SIG-M5 treated with dmso at 0.1 percent for 504 hours (cell line): ENCODE results near the gene CD2.
A peak's percentile ranks its signal among the peaks of the same experiment; 100 is the strongest.

Experiments used
- DNase-seq: peaks from one replicate; lab custom pipeline; 2025; ENCODE audit not compliant: unreplicated experiment; lab: John Stamatoyannopoulos, UW

CD2 gene

DNA sequence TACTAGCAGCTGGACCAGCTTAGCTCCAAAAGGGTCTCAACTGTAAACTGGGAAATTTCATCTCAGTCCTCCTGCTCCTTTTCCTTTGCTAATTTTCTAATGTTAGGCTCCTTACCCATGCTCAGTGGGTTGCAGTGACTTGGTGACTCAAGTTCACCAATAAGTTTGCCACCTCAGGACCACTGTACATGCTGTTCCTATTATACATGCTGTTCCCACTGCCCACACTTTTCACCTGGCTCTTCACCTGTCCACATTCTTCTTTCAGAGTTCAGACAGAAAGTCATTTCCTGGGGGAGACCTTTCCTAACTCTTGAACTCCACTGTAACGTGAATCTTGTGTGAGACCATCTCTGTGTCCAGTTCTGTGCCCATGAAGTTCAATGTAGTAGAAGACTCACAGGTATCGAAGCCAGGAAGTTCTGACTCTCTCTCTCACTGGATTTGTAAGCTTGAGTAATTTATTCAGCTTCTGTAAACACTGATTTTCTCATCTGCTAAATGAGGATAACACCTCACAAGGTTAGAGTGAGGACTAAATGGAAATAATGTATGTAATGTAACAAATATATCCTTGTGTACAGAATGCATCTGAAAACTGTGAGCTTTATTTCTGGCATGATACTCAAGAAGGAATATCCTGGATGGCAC is 17.9 kb downstream of the CD2 start:
- no peak for DNase-seq

- no peak for DNase-seq
These were observed 18.4 kb downstream of the CD2 start for GRCh38 chr1:116772648-116773045.

- no peak for DNase-seq
These were observed 21.0 kb downstream of the CD2 start for GRCh38 chr1:116775116-116775752.

- DNase-seq = no peak
These were observed 23.9 kb downstream of the CD2 start for GRCh38 chr1:116777831-116778830.

GRCh38 chr1:116781034-116781433 is 26.8 kb downstream of the CD2 start:
- no peak for DNase-seq

DNA sequence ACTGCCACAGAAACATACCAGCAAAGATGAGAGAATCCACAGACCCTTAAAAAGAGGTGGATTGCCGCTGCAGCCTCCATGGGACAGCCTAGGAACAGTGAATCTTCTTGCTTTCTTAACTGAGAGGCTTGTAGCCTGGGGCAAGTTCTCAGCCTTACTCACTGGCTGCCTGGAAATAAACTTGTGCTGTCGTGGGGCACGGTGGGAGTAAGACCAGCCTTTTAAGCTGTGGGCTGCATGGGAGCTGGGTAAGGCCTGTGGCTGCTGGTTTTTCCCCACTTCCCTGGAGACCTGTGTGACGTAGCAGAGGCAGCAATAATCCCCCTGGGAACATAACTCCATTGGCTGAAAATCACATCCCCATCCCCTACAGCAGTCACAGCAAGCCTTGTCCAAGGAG is 30.8 kb downstream of the CD2 start:
- no peak for DNase-seq

- DNase-seq = no peak
These were observed 31.8 kb downstream of the CD2 start for GRCh38 chr1:116786049-116786448.

GRCh38 chr1:116791727-116792126 is 37.5 kb downstream of the CD2 start:
- no peak for DNase-seq

GRCh38 chr1:116793357-116793935 is 39.2 kb downstream of the CD2 start:
- no peak for DNase-seq

- no peak for DNase-seq
These were observed 40.1 kb downstream of the CD2 start for GRCh38 chr1:116794371-116794770.

DNA sequence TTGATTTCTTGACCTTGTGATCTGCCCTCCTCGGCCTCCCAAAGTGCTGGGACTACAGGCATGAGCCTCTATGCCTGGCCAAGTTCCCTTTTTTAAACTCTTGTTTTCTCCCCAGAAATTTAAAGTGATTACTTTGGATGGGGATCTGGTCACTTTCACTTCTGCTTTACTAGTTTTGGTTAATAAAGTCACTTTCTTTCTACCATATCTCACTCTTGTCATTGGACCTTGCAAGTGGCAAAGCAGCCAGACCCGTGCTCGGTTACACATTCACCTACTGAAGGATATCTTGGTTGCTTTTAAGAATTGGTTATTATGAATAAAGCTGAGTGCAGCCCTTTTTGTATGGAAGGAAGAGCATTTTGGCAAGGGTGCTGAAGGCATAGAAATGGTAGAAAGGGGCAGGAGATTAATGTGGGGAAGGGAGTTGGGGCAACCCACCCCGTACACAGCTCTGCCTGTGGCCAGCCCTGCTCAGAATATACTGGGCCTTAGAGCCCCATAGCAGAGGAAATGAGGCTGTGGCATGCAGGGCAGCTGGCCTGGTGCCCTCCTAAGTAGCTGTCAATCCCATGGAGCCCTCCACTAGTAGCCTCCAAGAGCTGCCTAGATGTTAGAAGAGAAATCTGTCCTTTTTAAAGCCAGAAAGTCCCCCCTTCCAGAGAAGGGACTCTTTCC is 40.7 kb downstream of the CD2 start:
- DNase-seq = peak; percentile 94

- DNase-seq = no peak
These were observed 41.2 kb downstream of the CD2 start for GRCh38 chr1:116795482-116795829.

DNA sequence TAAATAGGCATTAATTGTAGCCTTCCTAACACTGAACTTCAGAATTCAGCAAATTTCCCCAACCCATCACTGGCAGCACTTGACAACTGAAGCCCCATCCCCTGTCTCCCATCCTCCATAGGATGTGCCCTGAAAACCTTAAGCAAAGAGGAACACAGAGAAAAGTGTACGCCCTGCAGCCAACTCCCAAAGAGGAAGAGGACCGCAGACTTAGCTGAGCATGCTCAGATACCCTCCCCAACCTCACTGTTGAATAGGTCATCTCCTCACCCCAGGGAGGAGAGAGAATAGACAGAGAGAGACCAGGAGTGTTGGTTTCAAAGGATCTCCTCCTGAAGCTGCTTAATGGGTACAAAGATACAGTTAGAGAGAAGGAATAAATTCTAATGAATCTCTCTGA is 50.5 kb downstream of the CD2 start:
- DNase-seq = no peak

GRCh38 chr1:116805398-116805797 is 51.2 kb downstream of the CD2 start:
- no peak for DNase-seq

DNA sequence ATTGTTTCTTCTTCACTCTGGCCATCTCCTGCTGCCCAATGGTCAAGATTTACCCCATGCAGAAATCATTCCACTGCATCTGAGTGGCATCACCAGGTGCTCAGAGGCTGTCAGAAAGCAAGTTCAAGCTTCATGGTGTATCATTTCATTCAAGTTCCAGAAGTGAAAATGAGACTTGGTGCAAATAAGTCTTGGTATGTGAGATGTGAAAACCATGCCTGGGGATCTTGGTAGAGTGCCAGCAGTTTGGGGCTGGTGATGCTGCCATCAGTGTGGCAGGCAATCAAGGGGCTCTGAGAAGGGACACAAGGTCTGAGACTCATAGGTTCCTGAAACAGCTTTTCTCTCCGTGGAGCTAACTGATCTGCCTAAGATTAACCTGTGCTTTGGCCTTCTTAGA is 52.0 kb downstream of the CD2 start:
- no peak for DNase-seq

- no peak for DNase-seq
These were observed 52.4 kb downstream of the CD2 start for GRCh38 chr1:116806671-116807070.

- no peak for DNase-seq
These were observed 53.4 kb downstream of the CD2 start for GRCh38 chr1:116807394-116808199.

DNA sequence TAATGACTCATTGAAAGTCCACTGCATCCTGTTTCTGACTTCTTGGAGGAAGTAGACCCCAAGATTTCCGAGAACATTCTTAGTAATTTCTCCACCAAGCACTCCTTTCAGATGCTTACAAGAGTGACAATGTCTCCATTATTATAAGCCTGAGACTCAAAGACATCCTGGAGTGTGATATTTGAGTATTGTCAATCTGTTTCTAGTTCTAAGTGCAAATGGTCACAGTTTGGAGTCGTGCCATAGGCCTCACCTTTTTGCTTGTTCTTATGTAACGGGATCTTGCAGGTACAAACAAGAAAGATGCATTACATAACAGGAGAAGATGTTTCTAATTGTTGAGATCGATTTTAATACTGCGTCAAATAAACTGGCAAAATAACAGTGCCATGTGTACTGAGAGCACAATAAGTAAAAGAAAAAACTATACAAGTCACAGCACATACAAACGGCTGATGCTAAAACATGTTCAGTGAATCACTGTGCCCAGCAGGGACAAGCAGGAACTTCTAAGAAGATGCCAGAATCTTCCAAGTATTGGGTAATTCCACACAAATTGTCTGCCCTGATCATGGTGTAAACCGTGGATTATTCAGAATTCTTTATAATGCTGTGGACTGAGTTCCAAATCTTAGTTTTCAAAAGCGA is 54.1 kb downstream of the CD2 start:
- DNase-seq = no peak

GRCh38 chr1:116808848-116809508 is 54.7 kb downstream of the CD2 start:
- no peak for DNase-seq
